HT-29 (cell line): ENCODE data around the gene CELF2. TPM values are rescaled to one million over a fixed set of nuclear protein-coding genes. Genes with fewer than 3 reads are reported as not detected.

Source experiments
- DNase-seq: peaks from one replicate; pipeline ENCODE4 v3.0.0-alpha.2; 2015; ENCODE audit warnings: low spot score
- total RNA-seq: library from RNA; depleted of rRNA; stranded (reverse); fragments of >200 nt; shearing (Covaris generic); gene quantifications from 2 replicates; pipeline ENCODE4 v1.2.3, GENCODE V29; 2014

The CELF2 gene
- total RNA-seq, 1 experiment from 2014 or later, result not detected

DNA sequence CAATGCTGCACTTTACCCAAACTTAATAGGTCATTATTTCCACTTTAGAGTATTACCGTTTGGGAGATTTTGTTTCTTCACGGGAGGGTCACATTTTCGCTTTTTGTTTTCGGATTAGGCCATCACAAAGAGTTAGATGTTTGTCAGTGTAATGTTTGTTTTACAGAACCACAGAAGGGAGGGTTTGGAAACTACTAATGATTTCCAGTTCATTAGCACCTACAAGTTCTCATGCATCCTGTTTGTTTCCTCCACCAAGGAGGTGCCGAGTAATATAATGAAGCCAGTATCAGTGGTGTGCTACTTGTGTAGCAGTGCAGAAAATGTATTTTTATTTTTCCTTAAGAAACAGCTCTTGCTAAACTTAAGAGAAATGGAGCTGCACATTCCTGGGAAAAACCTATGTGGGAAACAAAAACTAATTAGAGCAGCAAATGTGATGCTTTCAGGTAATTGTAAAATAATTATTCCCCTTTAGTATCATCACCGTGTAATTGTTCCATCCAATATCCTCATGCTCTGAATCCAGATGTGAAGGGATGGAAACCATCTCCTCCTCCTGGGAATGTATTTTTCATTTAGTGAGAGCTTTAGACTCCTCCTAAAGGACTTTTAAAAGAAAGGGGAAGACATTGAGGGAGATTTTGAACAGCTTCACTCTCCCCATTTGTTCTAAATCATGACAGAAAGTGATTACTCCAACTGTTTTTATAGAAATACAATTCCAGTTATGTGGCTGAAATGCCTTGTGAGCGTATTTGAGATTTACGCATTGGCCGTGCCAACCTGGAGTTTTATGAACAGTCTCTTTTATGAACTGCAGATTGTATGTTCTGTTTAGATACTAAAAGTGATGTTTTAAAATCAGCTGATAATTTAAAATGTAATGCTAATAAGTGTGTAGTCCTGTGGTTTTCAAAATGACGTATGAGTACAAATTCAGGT, 5.6 kb downstream of the CELF2 start:
- DNase-seq, result no peak

DNA sequence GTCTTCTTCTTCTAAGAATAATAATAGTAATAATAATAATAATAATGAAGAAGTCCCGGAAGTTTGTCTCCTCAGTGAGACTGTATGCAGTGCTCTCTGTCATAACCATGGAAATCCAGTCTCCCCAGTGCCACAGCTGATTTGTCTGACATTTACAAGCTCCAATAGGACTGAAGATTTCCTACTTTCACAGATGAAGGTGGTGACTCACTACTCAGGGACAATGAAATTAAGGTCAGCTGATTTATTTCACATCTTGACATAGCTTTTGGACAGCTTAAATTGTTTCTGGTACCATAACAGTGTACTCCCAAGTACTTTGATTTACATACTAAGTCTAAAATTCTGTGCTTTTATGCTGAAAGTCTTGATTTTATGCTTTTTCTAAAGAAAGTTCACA, 6.9 kb downstream of the CELF2 start:
- no peak for DNase-seq

DNA sequence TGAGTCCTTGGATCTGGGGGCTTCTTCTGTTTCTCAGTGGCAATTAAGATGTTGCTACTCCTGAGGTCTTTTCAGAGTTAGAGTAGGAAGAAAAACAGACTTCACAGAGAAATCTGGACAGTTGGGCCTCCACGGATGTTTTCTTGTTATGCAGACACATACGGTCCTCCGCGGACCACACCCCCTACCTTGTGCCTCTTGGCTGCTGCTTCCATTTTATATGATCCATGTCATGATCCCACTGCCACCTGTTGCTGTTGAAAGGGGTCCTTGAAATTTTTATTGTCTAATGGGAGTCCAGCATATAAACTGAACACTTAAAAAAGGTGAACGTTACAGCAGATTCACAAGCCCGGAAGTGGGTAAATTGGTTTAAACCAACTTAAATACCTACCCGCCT, 8.3 kb downstream of the CELF2 start:
- no peak for DNase-seq

DNA sequence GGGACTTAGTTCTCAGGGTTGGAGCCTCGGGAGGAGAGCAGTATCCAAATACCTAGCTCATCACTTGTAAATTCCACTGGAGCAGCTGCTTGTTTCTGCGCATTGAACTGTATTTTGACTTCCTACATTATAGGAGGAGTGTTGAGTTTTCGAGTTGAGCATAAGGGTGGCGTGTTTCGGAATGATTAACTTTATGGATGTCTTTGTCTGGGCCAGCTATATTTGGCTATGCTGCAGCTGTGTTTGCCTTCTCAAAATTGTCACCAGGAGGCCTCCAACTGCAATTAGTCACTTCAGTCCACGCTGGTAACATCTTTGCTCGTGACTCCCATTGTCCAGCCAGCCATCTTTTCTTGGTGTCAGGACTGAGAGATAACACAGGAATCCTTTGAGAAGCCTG, 9.1 kb downstream of the CELF2 start:
- no peak for DNase-seq

DNA sequence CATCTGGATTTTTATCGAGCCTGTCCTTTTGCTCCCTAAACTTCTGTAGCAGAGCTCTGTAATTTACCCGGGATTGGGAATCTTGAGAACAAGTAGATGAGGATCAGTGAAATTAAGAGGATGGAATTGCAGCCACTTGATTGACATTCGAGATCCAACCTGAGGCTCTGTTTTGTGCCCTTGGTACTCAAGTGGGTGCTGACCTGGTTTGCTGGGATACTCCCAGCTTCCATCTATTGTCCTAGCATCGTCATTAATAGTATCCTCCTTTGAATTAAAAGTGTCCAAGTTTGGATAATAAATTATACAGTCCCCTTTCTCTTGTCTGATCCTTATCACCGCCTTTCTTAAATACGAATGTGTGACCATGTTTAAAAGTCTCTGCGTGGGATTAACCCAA, 17.1 kb downstream of the CELF2 start:
- DNase-seq, result no peak

DNA sequence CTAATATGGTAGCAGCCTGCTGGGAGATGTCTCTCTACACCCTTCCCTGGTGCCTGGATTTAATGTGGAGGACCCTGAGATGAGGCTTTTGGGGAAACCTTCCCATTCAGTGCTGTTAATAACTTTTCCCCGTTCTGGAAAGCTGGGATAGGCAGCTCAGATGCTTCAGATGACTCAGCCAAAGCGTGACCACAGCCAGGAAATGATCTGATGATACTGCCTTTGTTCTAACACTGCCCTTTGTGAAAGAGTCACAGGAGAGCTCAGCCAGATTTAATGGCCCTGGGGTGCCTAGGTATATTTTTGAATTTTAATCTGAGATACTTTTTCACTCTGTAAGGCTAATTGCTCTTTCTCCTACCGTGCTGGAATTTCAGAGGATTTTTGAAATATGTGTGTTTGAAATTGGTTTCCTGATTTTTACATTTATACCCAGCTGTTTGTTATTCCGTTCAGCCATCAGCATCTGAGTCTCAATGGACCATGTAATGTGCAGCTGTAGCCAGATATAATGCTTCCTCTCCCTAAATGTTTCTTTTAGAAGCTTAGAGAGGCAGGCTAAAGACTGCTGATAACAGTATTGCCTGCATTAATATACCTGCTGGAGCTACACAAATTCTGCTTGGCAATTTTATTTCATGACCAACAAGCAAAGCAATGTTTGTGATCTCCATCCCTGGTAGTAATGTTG, 17.8 kb downstream of the CELF2 start:
- DNase-seq, result peak; percentile 7

DNA sequence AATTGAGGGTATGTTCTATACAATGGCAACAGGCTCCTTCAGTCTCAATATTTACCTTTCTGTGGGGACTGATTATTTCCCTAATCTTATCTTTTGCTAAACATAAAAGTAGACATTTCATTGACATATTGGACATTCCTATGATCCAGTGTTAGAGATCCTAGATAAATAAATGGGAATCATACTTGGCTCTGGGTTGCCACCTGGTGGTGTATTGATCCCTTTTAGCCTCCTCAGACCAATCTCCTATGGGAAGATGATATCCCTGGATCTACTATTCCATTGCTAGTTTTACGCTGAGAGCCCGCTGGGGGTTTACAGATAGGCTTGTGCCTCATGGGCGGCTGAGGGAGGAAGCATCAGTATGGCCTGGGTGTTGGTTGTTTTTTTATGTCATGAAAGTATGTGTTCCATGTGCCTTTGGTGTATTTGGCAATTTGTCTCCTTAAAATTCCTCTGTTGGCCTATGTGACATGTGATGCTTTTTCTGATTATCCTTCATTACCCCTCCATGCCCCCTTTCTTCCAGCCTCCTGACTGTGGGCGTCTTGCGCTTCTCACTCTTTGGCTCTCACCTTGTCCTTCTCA, 18.8 kb downstream of the CELF2 start:
- DNase-seq, result peak; percentile 80

DNA sequence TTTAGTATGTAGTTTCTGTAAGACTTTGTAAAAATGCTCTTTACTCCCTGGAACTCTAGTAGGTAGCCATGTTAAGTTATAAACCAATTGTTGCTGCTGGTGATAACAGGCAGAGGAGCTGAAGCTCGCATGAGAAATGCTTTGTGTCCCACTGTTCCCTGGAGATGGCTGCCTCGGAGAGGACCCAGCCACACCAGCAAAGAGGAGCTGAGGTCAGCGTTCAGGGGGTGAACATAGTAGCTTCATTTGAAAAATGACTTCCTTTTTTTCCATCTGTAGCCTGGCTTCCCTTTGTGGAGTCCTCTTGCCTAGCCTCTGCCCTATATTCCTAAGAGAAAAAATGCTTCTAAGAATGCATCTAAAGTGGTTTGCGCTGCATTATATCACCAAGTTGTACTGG, 20.3 kb downstream of the CELF2 start:
- no peak for DNase-seq

DNA sequence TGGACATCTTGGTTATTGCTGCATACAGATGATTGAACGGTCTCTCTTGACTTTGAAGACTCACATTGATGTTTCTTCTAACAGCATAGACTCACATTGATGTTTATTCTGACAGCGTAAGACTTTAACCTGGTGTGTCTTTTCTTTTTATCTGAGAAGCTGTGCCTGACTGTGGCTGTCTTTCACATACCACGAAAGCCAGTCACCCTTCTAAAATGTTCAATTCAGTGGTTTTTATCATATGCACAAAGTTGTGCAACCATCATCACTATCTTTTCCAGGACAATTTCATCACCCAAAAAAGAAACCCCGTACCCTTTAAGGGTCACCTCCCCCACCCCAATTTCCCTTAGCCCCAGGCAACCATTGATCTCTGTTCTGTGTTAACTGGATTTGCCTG, 24.7 kb downstream of the CELF2 start:
- DNase-seq, result no peak

DNA sequence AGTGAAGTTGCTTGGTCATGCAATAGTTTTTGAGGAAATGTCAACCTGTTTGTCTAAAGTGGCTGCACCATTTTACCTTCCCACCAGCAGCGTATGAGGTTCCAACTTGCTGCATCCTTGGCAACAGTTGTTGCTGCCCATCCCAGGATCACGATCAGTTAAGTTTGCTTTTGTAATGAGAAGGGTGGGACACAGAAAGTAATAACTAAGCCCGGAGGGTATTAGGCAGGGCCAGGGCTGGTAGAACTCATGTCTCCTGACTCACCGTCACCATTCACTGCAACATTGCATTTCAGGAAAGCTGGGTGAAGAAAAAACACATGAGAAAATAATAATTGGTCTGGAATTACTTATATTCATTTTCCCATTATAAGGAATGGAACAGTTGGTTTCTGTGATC, 25.4 kb downstream of the CELF2 start:
- no peak for DNase-seq

DNA sequence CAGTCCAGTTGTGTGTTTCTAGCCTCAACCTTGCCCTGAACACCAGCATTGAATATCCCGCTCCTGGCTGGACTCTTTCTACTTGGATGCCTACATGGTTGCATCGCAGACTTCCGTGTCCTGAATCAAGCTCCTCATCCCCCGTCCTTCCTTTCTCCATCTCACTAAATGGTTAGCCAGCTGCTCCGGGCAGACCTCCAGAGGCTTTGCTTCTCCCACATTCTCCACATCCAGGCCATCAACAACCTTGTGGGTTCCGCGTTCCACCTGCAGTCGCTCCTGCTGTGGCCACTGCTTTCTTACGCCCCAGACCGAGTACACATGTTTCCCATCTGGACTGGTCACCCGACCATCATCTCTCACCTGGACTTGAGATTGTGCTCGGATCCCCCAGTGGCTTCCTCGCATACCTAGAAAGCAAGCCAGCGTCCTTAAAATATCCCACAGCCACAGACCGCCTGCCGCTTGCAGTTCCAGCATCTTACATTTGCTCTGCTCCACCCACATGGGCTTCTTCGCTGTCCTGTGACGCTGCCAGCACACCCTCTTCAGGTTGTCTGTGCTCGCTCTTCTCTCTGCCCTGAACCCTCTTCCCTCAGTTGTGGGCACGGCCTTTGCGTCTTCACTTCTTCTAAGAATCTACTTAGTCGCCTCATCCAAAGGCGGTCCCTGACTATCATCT, 25.9 kb downstream of the CELF2 start:
- DNase-seq, result no peak

DNA sequence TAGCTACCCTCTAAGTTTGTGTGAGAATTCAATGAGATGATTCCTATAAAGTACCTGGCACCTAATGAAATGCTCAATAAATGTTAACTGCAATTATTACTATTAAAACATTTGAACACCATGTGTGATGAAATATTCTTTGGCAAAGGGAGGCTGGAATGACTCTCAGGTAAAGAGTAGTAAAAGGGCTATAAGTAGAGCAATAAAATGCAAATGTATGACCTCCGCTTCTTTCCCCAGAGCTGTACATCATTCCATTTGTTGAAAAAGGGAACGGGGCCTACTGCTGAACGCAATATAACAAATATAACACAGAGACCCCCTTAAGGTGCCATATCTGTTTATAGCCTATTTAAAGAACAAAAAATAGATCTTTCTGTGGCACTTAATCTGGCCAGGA, 27.8 kb downstream of the CELF2 start:
- no peak for DNase-seq

DNA sequence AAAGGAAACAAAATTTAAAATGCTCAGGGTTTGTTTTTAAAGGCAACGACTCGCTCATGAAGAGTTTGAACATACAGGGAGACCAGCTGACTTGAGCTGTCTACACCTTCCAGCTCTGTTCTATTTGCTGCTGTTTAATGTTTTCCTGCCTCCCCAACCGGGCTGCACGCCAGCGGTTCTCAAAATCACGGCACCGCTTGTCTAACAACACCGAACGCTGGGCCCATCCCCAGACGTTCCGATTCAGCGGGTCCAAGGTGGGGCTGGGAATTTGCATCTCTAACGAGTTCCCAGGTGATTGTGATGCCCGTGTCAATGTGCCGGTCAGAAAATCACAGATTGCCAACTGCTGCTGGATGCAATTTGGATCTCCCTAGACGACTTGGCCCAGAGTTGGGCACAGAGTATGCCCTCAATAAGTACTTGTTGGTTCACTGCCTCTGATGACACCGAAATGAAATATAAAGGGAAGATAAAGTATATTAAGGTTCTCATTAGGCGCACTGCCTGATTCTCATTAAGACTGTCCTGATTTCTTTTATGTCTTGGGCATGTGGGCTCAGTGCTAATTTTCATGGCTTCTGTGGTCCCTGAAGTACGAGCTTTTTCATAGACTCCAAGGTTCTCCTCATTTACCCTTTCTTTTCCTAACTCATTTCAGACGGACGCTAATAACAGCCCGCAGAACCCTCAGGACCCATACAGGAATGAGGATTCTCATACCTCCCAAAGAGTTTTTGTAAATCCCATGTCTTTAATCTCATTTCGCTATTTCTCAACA, 28.5 kb downstream of the CELF2 start:
- no peak for DNase-seq

DNA sequence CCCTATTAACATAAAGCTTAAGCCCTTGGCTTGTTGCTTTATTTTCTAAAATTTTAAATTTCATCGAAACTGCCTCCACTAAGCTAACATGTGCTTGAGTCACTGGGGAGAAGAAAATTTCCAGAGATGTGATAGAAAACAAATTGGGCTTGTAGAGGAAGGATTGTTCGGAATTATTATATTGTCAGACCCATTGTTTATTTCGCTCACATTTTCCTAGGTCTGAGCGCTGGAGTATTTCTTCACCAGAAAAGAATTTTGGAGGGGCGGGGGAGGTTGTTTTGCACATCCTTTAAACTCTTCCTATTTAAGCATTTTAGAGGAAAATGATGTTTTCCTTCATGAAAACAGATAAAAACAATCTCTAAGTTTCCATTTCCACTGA, 29.1 kb downstream of the CELF2 start:
- DNase-seq, result no peak

DNA sequence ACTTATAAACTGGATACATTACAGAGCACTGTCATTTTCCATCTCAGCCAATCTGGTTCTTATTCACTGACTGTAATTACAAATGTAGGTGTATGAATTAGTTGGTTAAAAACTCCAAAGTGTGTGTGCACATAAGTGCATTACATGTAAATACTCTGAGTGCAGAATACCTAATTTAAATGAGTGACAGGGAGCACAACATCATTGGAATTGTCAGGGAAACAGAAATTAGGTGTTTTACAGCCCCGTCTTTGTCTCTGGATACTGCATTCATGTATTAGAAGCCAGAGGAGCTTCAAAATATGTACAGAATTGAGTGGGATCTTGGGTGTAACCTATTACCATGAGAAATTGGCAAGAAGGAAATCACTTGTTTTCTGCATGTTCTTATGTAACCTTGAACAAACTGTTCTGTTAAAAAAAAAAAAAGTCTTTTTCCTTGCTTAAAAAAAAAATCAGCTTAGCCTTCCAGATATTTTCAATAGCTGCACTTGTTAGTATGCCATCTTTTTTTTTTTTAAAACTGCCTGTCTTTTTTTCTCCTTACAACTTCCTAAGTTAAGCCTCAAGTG, 31.1 kb downstream of the CELF2 start:
- DNase-seq, result no peak

DNA sequence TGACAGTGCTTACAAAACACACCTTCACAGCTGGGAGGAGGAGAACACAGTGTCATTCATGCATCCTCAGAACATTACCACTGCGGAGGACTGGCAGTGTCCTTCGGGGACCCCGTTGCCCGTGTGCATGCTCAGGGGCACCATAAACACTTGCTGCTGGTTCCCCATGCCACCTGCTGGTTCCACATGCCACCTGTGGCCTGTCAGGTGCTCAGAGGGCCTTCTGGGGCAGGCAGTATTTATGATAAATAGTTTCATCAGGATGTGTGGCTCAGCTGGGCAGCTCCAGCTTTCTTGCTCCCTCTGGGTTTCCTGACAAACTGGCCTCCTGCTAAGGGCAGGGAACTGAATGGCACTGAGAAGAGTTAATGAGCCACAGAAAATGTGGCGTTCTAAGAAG, 32.1 kb downstream of the CELF2 start:
- no peak for DNase-seq

DNA sequence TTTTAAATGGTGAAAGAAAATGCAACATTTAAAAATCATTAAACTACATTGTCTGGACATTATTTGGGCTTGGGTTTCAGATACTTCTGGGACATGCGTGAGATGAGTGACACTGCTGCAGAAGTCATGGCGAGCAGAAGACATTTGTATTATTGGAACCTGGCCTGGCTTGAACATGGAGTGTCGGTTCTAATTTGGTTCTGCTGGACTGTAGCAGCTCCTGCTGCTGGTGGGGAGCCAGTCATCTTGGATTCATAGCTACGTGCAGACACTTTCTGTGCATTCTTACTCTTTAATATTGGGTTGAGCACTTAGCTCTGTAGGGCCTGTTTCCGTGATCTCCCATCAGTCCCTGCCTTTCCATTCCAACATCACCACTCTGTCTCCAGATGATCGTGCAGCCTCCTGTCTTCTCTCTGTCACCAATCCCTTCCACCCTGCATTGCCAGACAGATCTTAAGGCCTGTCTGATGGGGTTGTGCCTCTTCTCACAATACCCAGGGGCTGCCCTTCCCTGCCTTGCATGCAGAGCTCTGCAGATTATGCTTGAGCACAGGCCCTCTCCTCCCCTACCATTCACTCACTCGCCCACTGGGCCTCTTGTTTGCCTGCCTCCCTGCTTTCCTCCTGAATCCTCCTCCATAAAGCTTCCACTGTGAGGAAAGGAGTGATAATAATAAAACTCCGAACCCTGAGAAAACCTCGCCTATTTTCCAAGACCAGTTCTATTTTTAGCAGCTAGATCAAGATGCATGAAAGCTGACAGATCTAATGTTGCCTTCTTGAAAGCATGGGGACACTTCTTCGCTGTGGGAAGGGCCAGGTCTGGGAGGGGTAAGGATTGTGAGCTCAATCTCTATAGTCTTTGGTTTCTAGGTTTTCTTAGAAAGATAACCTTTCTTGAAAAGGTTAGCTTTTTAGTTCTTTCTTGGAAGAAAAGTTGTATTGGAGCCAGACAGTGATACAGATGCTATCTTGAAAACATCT, 32.9 kb downstream of the CELF2 start:
- DNase-seq, result no peak

DNA sequence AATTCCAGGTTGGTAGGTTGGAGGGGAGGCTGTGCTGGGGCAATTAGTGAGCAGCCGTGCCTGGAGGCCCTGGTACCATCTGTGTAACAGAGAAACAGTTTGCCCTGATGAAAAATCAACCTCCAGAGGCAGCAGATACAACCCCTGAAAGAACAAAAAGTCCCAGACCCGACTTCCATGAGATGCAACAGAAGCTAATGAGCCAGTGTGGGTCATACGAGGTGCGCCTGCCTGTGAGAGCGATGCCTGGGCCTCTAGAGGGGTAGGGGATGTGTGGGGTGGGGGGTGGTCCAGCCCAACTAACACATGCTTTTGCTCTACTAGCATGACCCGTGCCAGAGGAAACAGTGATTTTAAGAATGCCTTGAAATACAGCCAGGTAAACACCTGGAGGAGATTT, 39.3 kb downstream of the CELF2 start:
- no peak for DNase-seq

DNA sequence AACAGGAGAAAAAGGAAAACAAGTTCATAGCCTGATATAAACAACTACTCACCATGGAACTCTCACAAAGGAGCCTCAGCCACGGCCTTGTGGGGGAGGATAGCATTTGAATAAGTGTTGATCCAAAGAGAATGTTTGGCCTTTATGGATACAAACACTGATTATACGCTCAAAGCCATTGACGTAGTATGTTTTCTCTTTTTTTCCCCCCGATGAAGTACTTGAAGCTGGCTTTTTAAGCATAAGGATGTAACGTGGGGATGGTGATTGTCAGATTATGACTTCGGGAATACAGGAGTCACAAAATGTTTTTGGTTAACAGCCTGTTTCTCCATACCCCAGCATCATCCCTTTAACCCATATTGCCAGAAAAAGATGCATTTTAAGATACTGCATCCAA, 39.8 kb downstream of the CELF2 start:
- no peak for DNase-seq

DNA sequence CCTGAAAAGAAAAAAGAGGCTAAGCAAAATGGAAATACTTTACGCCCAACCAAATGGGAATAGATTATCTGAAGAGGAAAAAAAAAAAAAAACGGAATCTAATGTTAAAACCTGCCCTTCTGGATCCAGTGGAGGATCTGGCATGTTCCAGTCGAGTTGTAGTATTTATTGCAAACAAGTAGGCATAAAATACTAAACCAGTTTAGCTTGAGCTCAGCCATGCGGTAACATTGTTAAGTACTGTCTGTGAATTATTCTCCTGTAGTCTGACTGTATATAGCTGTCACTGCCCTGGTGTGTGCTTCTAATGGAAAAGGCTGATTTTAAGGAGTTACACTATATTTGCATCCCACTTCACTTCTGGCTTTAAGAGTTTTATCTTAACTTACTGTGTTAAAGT, 40.3 kb downstream of the CELF2 start:
- DNase-seq, result no peak
